Keratinocyte (primary cell): ENCODE measurements around the gene TAF1C. TPM values are rescaled to one million over a fixed set of nuclear protein-coding genes. Genes with fewer than 3 reads are reported as not detected.

Experiments used
- DNase-seq: peaks from one replicate; pipeline ENCODE4 v3.0.0-alpha.2; 2011; ENCODE audit warnings: low read depth, missing footprints, low spot score
- FAIRE-seq: peaks from 2 replicates; lab custom pipeline; 2011; peaks lifted over from hg19 to GRCh38; lab: Jason Lieb, UNC
- H2AFZ ChIP-seq: 2 replicates; pipeline ENCODE4 v1.6.0; 2012; ENCODE audit warnings: low read length, control low read depth, inconsistent platforms; ENCODE audit not compliant: control insufficient read depth
- H3K27ac ChIP-seq: 2 replicates; pipeline ENCODE4 v1.5.1; 2011; ENCODE audit warnings: low read length; ENCODE audit not compliant: control insufficient read depth, insufficient read depth
- H3K27me3 ChIP-seq: 3 replicates; pipeline ENCODE4 v1.6.0; 2011; ENCODE audit warnings: low read length; ENCODE audit not compliant: control insufficient read depth, insufficient read depth; ENCODE audit errors: extremely low read depth
- H3K36me3 ChIP-seq, 2 experiments: 2 replicates in 1 of 2; 3 replicates in 1 of 2; pipeline ENCODE4 v1.5.1; 2011; ENCODE audit warnings: low read length in 2 of 2, mild to moderate bottlenecking in 1 of 2; ENCODE audit not compliant: control insufficient read depth in 2 of 2, insufficient read depth in 2 of 2; ENCODE audit errors: extremely low read depth in 1 of 2
- H3K4me1 ChIP-seq: 3 replicates; pipeline ENCODE4 v1.5.1; 2011; ENCODE audit warnings: low read length; ENCODE audit not compliant: control insufficient read depth, insufficient read depth; ENCODE audit errors: extremely low read depth
- H3K4me2 ChIP-seq: 3 replicates; pipeline ENCODE4 v1.6.0; 2011; ENCODE audit warnings: low read depth, low read length; ENCODE audit not compliant: control insufficient read depth, insufficient read depth; ENCODE audit errors: extremely low read depth
- H3K4me3 ChIP-seq, 3 experiments: fragments of 200-600 bp in 1 of 3; sonication (generic) in 1 of 3; 2 replicates in 2 of 3; 3 replicates in 1 of 3; pipeline ENCODE4 v1.5.1; 2011 to 2016; ENCODE audit warnings: low read length in 3 of 3, mild to moderate bottlenecking in 3 of 3, control low read depth in 2 of 3, inconsistent platforms in 1 of 3, low read depth in 1 of 3, mixed read lengths in 1 of 3, mixed run types in 1 of 3, moderate library complexity in 1 of 3; ENCODE audit not compliant: control insufficient read depth in 2 of 3, insufficient read depth in 2 of 3; ENCODE audit errors: extremely low read depth in 1 of 3
- H3K79me2 ChIP-seq: 2 replicates; pipeline ENCODE4 v1.6.0; 2012; ENCODE audit warnings: low read length; ENCODE audit not compliant: control insufficient read depth, insufficient read depth
- H3K9ac ChIP-seq: 3 replicates; pipeline ENCODE4 v1.6.0; 2011; ENCODE audit warnings: low read length; ENCODE audit not compliant: control insufficient read depth, insufficient read depth; ENCODE audit errors: extremely low read depth
- H3K9me1 ChIP-seq: 3 replicates; pipeline ENCODE4 v1.6.0; 2011; ENCODE audit warnings: low read length; ENCODE audit not compliant: control insufficient read depth, insufficient read depth; ENCODE audit errors: extremely low read depth
- H3K9me3 ChIP-seq: 2 replicates; pipeline ENCODE4 v1.5.1; 2012; ENCODE audit warnings: low read depth, low read length; ENCODE audit not compliant: control insufficient read depth
- H4K20me1 ChIP-seq: 3 replicates; pipeline ENCODE4 v1.6.0; 2011; ENCODE audit warnings: low read length; ENCODE audit not compliant: control insufficient read depth, insufficient read depth; ENCODE audit errors: extremely low read depth
- CTCF ChIP-seq, 3 experiments: IDR thresholded peaks in 1 of 3; conservative IDR thresholded peaks in 1 of 3; optimal IDR thresholded peaks in 1 of 3; 2 replicates in 2 of 3; 3 replicates in 1 of 3; pipeline versions ENCODE3 to v1.5.1; 2011; ENCODE audit warnings: low read length in 3 of 3, mild to moderate bottlenecking in 3 of 3, moderate library complexity in 2 of 3, control low read depth in 1 of 3, inconsistent platforms in 1 of 3; ENCODE audit not compliant: insufficient read depth in 2 of 3; ENCODE audit errors: extremely low read depth in 1 of 3
- EZH2 ChIP-seq: IDR thresholded peaks from one replicate; pipeline ENCODE4 v1.6.1; 2012; ENCODE audit warnings: inconsistent platforms, mild to moderate bottlenecking, low read length, moderate library complexity
- dilution Hi-C: fragments of 300-500 bp; cut with MboI; formaldehyde crosslinking; loops from one replicate; pipeline ENCODE4 v1.7.0; 2020; ENCODE audit warnings: low sequenced_read_pairs; ENCODE audit not compliant: extremely low pct_ligation_motif_present
- polyA plus RNA-seq, 5 experiments: library from polyadenylated mRNA; depleted of rRNA in 3 of 5; stranded (reverse) in 3 of 5; stranded (forward) in 1 of 5; unstranded in 1 of 5; fragments of >200 nt; gene quantifications; 1 replicate in 1 of 5; 2 replicates in 3 of 5; 3 replicates in 1 of 5; pipeline versions ENCODE4 v1.2.1 to v1.2.3, GENCODE V29; 2011 to 2012; ENCODE audit warnings: missing spikeins in 2 of 5, low read depth in 1 of 5, low replicate concordance in 1 of 5

TAF1C gene
- polyA plus RNA-seq, 1 donor (not counting 4 experiments of a cell fraction or from before 2014, with no cell fraction given): 6.5 TPM

GRCh38 chr16:84156342-84156784, 30.5 kb downstream of the TAF1C start:
- Histone ChIP-seq H3K79me2 (no peaks in the 10 kb centered on the region), H3K9me3 (peaks cover 2% of the 10 kb centered on the region), H3K9ac (no peak overlapping the region), H3K9me1 (no peaks in the 10 kb centered on the region), H3K4me1 (no peaks in the 10 kb centered on the region), H3K27me3 (peaks cover 5% of the 10 kb centered on the region), H3K4me3 (no peak overlapping the region), H3K27ac (no peak overlapping the region), H3K4me2 (no peak overlapping the region), H4K20me1 (no peaks in the 10 kb centered on the region), H3K36me3 (no peaks in the 10 kb centered on the region), H2AFZ (no peak overlapping the region)
- no peak for DNase-seq
- peak in 1 of 3 experiments; percentile 21 for TF ChIP-seq CTCF (optimal IDR thresholded peaks at IDR 0.05 in 1 of 3, IDR thresholded peaks at IDR 0.05 in 1 of 3, conservative IDR thresholded peaks at IDR 0.05 in 1 of 3; ENCODE audit: extremely low read depth in 1 of 3, insufficient read depth in 2 of 3, low read length in 3 of 3)
- no peak for TF ChIP-seq EZH2
- dilution Hi-C loops: no loop called here
- FAIRE-seq: no peak

GRCh38 chr16:84155771-84156170, 31.1 kb downstream of the TAF1C start:
- no peak for DNase-seq
- dilution Hi-C loops: no loop called here
- Histone ChIP-seq H3K4me1 (no peaks in the 10 kb centered on the region), H3K9ac (no peak overlapping the region), H3K9me1 (no peaks in the 10 kb centered on the region), H3K27ac (no peak overlapping the region), H3K27me3 (peaks cover 5% of the 10 kb centered on the region), H3K9me3 (peaks cover 2% of the 10 kb centered on the region), H4K20me1 (no peaks in the 10 kb centered on the region), H3K4me2 (no peak overlapping the region), H2AFZ (no peak overlapping the region), H3K36me3 (no peaks in the 10 kb centered on the region), H3K4me3 (no peak overlapping the region), H3K79me2 (no peaks in the 10 kb centered on the region)
- no peak for FAIRE-seq
- TF ChIP-seq EZH2 (no peak), CTCF (optimal IDR thresholded peaks at IDR 0.05 in 1 of 3, IDR thresholded peaks at IDR 0.05 in 1 of 3, conservative IDR thresholded peaks at IDR 0.05 in 1 of 3; ENCODE audit: extremely low read depth in 1 of 3, insufficient read depth in 2 of 3, low read length in 3 of 3) (no peak)
